ENCODE results near the gene POGLUT2. TPM values are rescaled to one million over a fixed set of nuclear protein-coding genes. Genes with fewer than 3 reads are reported as not detected.

POGLUT2 gene
- total and polyA plus RNA-seq, 12 donors: 1.1 to 12.0 (median 5.4) TPM

GRCh38 chr13:102770435-102770834 lies 28.3 kb downstream of the POGLUT2 start:
- intact Hi-C loops (cut with DNase I): no loop called here
- no peak for DNase-seq
- no peaks in the 10 kb centered on the region for H3K27me3 ChIP-seq
- peaks cover 5% of the 10 kb centered on the region in 2 donors for H3K4me1 ChIP-seq (replicated peaks in 1 of 2)
- H3K4me3 ChIP-seq: no peak overlapping the region
- 84 to 100% (median 92%) methylated on average over 2 of the region's 2 CpGs for WGBS, 4 donors
- TF ChIP-seq POLR2A (IDR thresholded peaks at IDR 0.05) (no peak), CTCF (IDR thresholded peaks at IDR 0.05) (no peak)
- no peak overlapping the region for H3K27ac ChIP-seq
- H3K9me3 ChIP-seq (replicated peaks in 1 of 3): no peaks in the 10 kb centered on the region
- H3K36me3 ChIP-seq (replicated peaks in 1 of 2): no peaks in the 10 kb centered on the region

- H3K9me3 ChIP-seq (replicated peaks in 1 of 3): no peaks in the 10 kb centered on the region
- intact Hi-C loops (cut with DNase I): no loop called here
- H3K27ac ChIP-seq: no peak overlapping the region
- no peaks in the 10 kb centered on the region for H3K36me3 ChIP-seq (replicated peaks in 1 of 2)
- no peaks in the 10 kb centered on the region for H3K27me3 ChIP-seq
- H3K4me3 ChIP-seq: no peak overlapping the region
- WGBS, 4 donors: 56 to 71% (median 59%) methylated on average over 4 of the region's 4 CpGs
- H3K4me1 ChIP-seq (replicated peaks in 1 of 2): peaks cover 5% of the 10 kb centered on the region in 2 donors
- TF ChIP-seq CTCF (IDR thresholded peaks at IDR 0.05) (no peak), POLR2A (IDR thresholded peaks at IDR 0.05) (no peak)
- no peak for DNase-seq
Observed at GRCh38 chr13:102769679-102770078, 29.1 kb downstream of the POGLUT2 start.

GRCh38 chr13:102768909-102769308 lies 29.9 kb downstream of the POGLUT2 start:
- intact Hi-C loops (cut with DNase I): no loop called here
- Histone ChIP-seq H3K27ac (no peak overlapping the region), H3K9me3 (replicated peaks in 1 of 3) (no peaks in the 10 kb centered on the region), H3K36me3 (replicated peaks in 1 of 2) (no peaks in the 10 kb centered on the region), H3K4me3 (no peak overlapping the region), H3K27me3 (no peaks in the 10 kb centered on the region), H3K4me1 (replicated peaks in 1 of 2) (peaks cover 5% of the 10 kb centered on the region in 2 donors)
- DNase-seq: no peak
- TF ChIP-seq POLR2A (IDR thresholded peaks at IDR 0.05) (no peak), CTCF (IDR thresholded peaks at IDR 0.05) (no peak)
- 67 to 76% (median 72%) methylated on average over 2 of the region's 2 CpGs for WGBS, 4 donors

DNA sequence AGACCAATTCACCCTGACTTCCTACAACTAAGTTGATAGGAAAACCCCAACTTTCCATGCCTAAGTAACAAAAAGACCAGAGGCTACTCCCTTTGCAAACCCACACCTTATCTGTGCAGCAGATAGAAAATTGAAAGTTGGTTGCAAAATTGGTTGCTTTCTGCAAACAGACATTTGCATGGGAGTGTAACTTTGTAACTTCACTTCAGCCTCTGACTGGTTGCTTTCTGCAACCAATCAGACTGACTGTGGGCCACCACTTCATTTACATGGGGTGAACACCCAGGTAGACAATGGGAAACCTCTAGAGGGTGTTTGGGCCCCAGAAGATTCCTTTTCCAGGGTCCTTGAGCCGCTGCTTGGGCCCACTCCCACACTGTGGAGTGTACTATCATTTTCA lies 35.0 kb downstream of the POGLUT2 start:
- no peaks in the 10 kb centered on the region for H3K36me3 ChIP-seq (replicated peaks in 1 of 2)
- intact Hi-C loops (cut with DNase I): no loop called here
- no peaks in the 10 kb centered on the region for H3K27me3 ChIP-seq
- H3K9me3 ChIP-seq (replicated peaks in 1 of 3): no peaks in the 10 kb centered on the region
- DNase-seq: no peak
- no peak overlapping the region for H3K4me3 ChIP-seq
- H3K4me1 ChIP-seq (replicated peaks in 1 of 2): no peaks in the 10 kb centered on the region
- WGBS, 4 donors: 90 to 100% (median 97%) methylated on average over 1 of the region's 1 CpG
- TF ChIP-seq CTCF (IDR thresholded peaks at IDR 0.05) (no peak), POLR2A (IDR thresholded peaks at IDR 0.05) (no peak)
- no peak overlapping the region for H3K27ac ChIP-seq
